ENCODE results near the gene FH. TPM values are rescaled to one million over a fixed set of nuclear protein-coding genes. Genes with fewer than 3 reads are reported as not detected.

FH gene
- total RNA-seq, 1 experiment from 2014 or later = 58.3 TPM

Other genes with a start within 250 kb of the FH start
- gene RGS7, start 162.6 kb downstream of the FH start, total RNA-seq (2014; rRNA removed; shearing (Covaris generic); ENCODE audit: low replicate concordance) = not detected in 2 replicates
- 2.8 and 5.8 TPM in 2 replicates for gene KMO, start 12.6 kb upstream of the FH start, total RNA-seq (2014; rRNA removed; shearing (Covaris generic); ENCODE audit: low replicate concordance)
- 3.2 and 41.1 TPM in 2 replicates for gene CHML, start 120.6 kb upstream of the FH start, total RNA-seq (2014; rRNA removed; shearing (Covaris generic); ENCODE audit: low replicate concordance)
- 3.6 and 4.6 TPM in 2 replicates for gene OPN3, start 120.6 kb upstream of the FH start, total RNA-seq (2014; rRNA removed; shearing (Covaris generic); ENCODE audit: low replicate concordance)
- not detected in 2 replicates for gene WDR64, start 132.5 kb upstream of the FH start, total RNA-seq (2014; rRNA removed; shearing (Covaris generic); ENCODE audit: low replicate concordance)

Data from Karpas-422 (cell line).